ENCODE results near the gene BCAP31. TPM values are rescaled to one million over a fixed set of nuclear protein-coding genes. Genes with fewer than 3 reads are reported as not detected.
A peak's percentile ranks its signal among the peaks of the same experiment; 100 is the strongest.
"Not testable (repeated sequence)": the region's sequence is repeated elsewhere in the genome, so short reads cannot be mapped to it uniquely, and the experiment has no call there.

The BCAP31 gene
- total and polyA plus RNA-seq, 2 donors = 71.9 to 114 TPM

GRCh38 chrX:153731117-153731844, 7.1 kb upstream of the BCAP31 start:
- H3K27me3 ChIP-seq (ENCODE audit: control insufficient read depth in 2 of 2, insufficient read depth in 1 of 2, low read length in 1 of 2) = no peaks in the 10 kb centered on the region
- no peak overlapping the region for H3K4me3 ChIP-seq (ENCODE audit: low read length in 2 of 2)
- WGBS = 79% methylated on average over 6 of the region's 6 CpGs
- H3K36me3 ChIP-seq (ENCODE audit: control insufficient read depth in 2 of 2, insufficient read depth in 2 of 2, low read length in 1 of 2) = peaks cover 0 to 13% of the 10 kb centered on the region in 2 donors
- peaks cover 0 to 5% of the 10 kb centered on the region in 2 donors for H3K9me3 ChIP-seq (ENCODE audit: control insufficient read depth in 2 of 2, insufficient read depth in 1 of 2, low read length in 1 of 2)
- H3K27ac ChIP-seq (ENCODE audit: low read depth in 1 of 2, low read length in 1 of 2) = no peak overlapping the region
- peaks cover 6 to 18% of the 10 kb centered on the region in 2 donors for H3K4me1 ChIP-seq (ENCODE audit: control insufficient read depth in 2 of 2, insufficient read depth in 2 of 2, low read length in 2 of 2)
- DNase-seq (ENCODE audit: low read depth in 6 of 9, low spot score in 9 of 9) = no peak

DNA sequence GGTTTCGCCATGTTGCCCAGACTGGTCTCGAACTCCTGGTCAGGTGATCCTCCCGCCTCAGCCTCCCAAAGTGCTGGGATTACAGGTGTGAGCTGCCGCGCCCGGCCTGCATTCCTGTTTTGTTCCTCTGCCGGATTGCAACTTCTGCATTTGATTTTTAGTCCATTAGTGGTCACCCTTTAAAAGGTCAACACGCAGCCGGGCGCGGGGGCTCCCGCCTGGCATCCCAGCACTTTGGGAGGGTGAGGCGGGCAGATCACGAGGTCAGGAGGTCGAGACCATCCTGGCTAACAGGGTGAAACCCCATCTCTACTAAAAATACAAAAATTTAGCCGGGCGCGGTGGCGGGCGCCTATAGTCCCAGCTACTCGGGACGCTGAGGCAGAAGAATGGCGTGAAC, 5.9 kb upstream of the BCAP31 start:
- Histone ChIP-seq H3K4me1 (ENCODE audit: control insufficient read depth in 2 of 2, insufficient read depth in 2 of 2, low read length in 2 of 2) (peaks cover 17 to 30% of the 10 kb centered on the region in 2 donors), H3K36me3 (ENCODE audit: control insufficient read depth in 2 of 2, insufficient read depth in 2 of 2, low read length in 1 of 2) (peaks cover 0 to 10% of the 10 kb centered on the region in 2 donors)
- DNase-seq (ENCODE audit: low read depth in 6 of 9, low spot score in 9 of 9); H3K27me3 ChIP-seq (ENCODE audit: control insufficient read depth in 2 of 2, insufficient read depth in 1 of 2, low read length in 1 of 2); H3K4me3 ChIP-seq (ENCODE audit: low read length in 2 of 2); H3K27ac ChIP-seq (ENCODE audit: low read depth in 1 of 2, low read length in 1 of 2); H3K9me3 ChIP-seq (ENCODE audit: control insufficient read depth in 2 of 2, insufficient read depth in 1 of 2, low read length in 1 of 2): not testable (repeated sequence)
- 99% methylated on average over 23 of the region's 23 CpGs for WGBS

- H3K4me3 ChIP-seq (ENCODE audit: low read length in 2 of 2) = no peak overlapping the region
- peaks cover 0 to 10% of the 10 kb centered on the region in 2 donors for H3K36me3 ChIP-seq (ENCODE audit: control insufficient read depth in 2 of 2, insufficient read depth in 2 of 2, low read length in 1 of 2)
- peaks cover 0 to 5% of the 10 kb centered on the region in 2 donors for H3K9me3 ChIP-seq (ENCODE audit: control insufficient read depth in 2 of 2, insufficient read depth in 1 of 2, low read length in 1 of 2)
- H3K4me1 ChIP-seq (ENCODE audit: control insufficient read depth in 2 of 2, insufficient read depth in 2 of 2, low read length in 2 of 2) = peaks cover 17 to 33% of the 10 kb centered on the region in 2 donors
- H3K27me3 ChIP-seq (ENCODE audit: control insufficient read depth in 2 of 2, insufficient read depth in 1 of 2, low read length in 1 of 2) = no peaks in the 10 kb centered on the region
- no peak overlapping the region for H3K27ac ChIP-seq (ENCODE audit: low read depth in 1 of 2, low read length in 1 of 2)
- 97% methylated on average over 23 of the region's 23 CpGs for WGBS
- no peak for DNase-seq (ENCODE audit: low read depth in 6 of 9, low spot score in 9 of 9)
These were observed 4.9 kb upstream of the BCAP31 start for GRCh38 chrX:153728951-153729631.

GRCh38 chrX:153728095-153728494, 3.9 kb upstream of the BCAP31 start:
- DNase-seq (ENCODE audit: low read depth in 6 of 9, low spot score in 9 of 9) = no peak
- WGBS = 97% methylated on average over 6 of the region's 6 CpGs
- H3K36me3 ChIP-seq (ENCODE audit: control insufficient read depth in 2 of 2, insufficient read depth in 2 of 2, low read length in 1 of 2) = peaks cover 0 to 8% of the 10 kb centered on the region in 2 donors
- H3K27ac ChIP-seq (ENCODE audit: low read depth in 1 of 2, low read length in 1 of 2) = no peak overlapping the region
- no peaks in the 10 kb centered on the region for H3K27me3 ChIP-seq (ENCODE audit: control insufficient read depth in 2 of 2, insufficient read depth in 1 of 2, low read length in 1 of 2)
- H3K4me1 ChIP-seq (ENCODE audit: control insufficient read depth in 2 of 2, insufficient read depth in 2 of 2, low read length in 2 of 2) = peaks cover 17 to 34% of the 10 kb centered on the region in 2 donors
- no peak overlapping the region for H3K4me3 ChIP-seq (ENCODE audit: low read length in 2 of 2)
- H3K9me3 ChIP-seq (ENCODE audit: control insufficient read depth in 2 of 2, insufficient read depth in 1 of 2, low read length in 1 of 2) = peaks cover 0 to 5% of the 10 kb centered on the region in 2 donors

DNA sequence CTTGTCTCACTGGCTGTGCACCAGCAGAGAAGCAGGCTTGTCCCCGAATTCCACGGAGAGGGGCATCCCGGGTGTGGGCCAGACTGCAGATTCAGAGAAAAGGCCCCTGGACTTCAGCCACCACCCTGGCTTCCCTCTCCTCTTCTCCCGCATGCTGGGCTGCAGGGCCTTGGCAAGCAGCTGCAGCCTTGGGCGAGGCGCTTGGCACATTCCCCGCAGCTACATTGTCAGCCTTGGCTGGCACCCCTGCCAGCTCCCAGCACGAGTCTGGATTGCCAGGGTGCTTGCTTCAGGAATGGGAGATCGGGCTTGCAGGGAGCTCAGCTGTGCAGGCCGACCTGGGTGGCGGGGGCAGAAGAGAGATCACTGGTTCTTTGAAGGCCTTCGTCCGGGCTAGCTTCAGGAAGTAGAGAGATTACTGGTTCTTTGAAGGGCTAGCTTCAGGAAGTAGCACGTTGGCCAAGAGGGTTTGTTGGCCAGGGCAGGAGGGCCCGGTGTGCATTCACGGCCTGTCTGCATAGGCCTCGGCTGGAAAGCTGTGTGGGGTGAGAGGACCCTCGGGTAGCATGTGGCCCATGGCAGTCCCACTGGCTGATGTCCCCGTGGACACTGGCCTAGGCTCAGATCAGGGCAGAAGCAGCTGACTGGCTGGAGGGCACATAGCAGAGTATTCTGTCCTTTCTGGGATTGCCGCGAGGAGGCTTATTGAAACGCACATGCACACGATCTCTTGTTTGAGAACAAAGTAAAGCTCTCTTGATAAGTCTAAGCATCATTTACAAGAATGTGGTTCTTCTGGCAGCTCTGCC, 3.1 kb upstream of the BCAP31 start:
- 65% methylated on average over 23 of the region's 23 CpGs for WGBS
- Histone ChIP-seq H3K27me3 (ENCODE audit: control insufficient read depth in 2 of 2, insufficient read depth in 1 of 2, low read length in 1 of 2) (no peaks in the 10 kb centered on the region), H3K4me3 (ENCODE audit: low read length in 2 of 2) (peak overlapping the region; percentile 25 to 38), H3K4me1 (ENCODE audit: control insufficient read depth in 2 of 2, insufficient read depth in 2 of 2, low read length in 2 of 2) (peaks cover 17 to 40% of the 10 kb centered on the region in 2 donors), H3K27ac (ENCODE audit: low read depth in 1 of 2, low read length in 1 of 2) (peak overlapping the region; percentile 36 to 82), H3K36me3 (ENCODE audit: control insufficient read depth in 2 of 2, insufficient read depth in 2 of 2, low read length in 1 of 2) (peaks cover 0 to 8% of the 10 kb centered on the region in 2 donors), H3K9me3 (ENCODE audit: control insufficient read depth in 2 of 2, insufficient read depth in 1 of 2, low read length in 1 of 2) (peaks cover 0 to 5% of the 10 kb centered on the region in 2 donors)
- no peak for DNase-seq (ENCODE audit: low read depth in 6 of 9, low spot score in 9 of 9)

DNA sequence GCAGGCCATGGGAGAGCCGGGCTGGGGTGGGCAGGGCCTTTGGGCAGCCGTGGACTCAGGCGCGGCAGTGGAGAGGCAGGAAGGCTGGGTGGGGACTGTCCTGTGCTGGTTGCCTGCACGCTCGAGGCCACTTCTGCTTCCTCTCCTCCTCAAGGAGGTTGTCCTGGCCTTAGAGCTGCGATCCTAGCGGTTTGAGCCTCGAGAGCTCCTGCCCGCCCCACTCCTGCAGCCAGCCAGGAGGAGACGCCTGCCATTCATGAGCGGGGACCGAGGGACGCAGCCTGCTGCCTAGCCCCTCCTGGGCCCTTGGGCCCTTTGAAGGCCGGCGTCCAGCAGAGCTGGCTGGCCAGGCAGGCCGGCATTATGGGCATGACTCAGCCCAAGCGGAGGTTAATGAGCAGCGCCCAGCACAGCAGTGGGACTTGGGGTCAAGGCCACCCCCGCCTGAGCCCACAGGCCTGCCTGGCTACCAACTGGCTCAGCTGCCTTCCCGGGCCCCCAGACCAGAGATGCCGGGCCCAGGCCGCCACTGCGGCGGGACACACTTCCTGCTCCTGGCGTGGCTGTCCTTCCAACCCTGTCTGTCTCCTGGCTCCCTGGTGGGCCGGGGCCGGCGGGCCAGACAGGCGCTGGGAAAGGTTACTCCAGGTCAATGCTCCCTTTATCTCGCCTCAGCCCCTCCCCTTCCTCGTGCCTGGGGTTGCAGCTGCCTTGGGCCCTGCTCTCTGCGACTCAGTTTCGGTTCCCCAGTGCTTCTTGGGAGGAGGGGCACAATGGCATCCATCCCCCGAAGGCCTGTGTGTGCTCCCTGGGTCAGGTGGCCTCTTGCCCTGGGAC, 2.3 kb upstream of the BCAP31 start:
- Histone ChIP-seq H3K9me3 (ENCODE audit: control insufficient read depth in 2 of 2, insufficient read depth in 1 of 2, low read length in 1 of 2) (peaks cover 0 to 5% of the 10 kb centered on the region in 2 donors), H3K27me3 (ENCODE audit: control insufficient read depth in 2 of 2, insufficient read depth in 1 of 2, low read length in 1 of 2) (no peaks in the 10 kb centered on the region), H3K4me3 (ENCODE audit: low read length in 2 of 2) (peak overlapping the region; percentile 25 to 38), H3K4me1 (ENCODE audit: control insufficient read depth in 2 of 2, insufficient read depth in 2 of 2, low read length in 2 of 2) (peaks cover 19 to 40% of the 10 kb centered on the region in 2 donors), H3K27ac (ENCODE audit: low read depth in 1 of 2, low read length in 1 of 2) (peak overlapping the region; percentile 82 to 83), H3K36me3 (ENCODE audit: control insufficient read depth in 2 of 2, insufficient read depth in 2 of 2, low read length in 1 of 2) (peaks cover 2 to 8% of the 10 kb centered on the region in 2 donors)
- WGBS = 30% methylated on average over 34 of the region's 35 CpGs
- peak in 8 of 9 donors; percentile 25 to 80 (median 44) for DNase-seq (ENCODE audit: low read depth in 6 of 9, low spot score in 9 of 9)

- Histone ChIP-seq H3K4me1 (ENCODE audit: control insufficient read depth in 2 of 2, insufficient read depth in 2 of 2, low read length in 2 of 2) (peaks cover 19 to 40% of the 10 kb centered on the region in 2 donors), H3K9me3 (ENCODE audit: control insufficient read depth in 2 of 2, insufficient read depth in 1 of 2, low read length in 1 of 2) (peaks cover 0 to 5% of the 10 kb centered on the region in 2 donors), H3K36me3 (ENCODE audit: control insufficient read depth in 2 of 2, insufficient read depth in 2 of 2, low read length in 1 of 2) (peaks cover 4 to 10% of the 10 kb centered on the region in 2 donors), H3K27ac (ENCODE audit: low read depth in 1 of 2, low read length in 1 of 2) (peak overlapping the region in 1 of 2 donors; percentile 83), H3K4me3 (ENCODE audit: low read length in 2 of 2) (peak overlapping the region in 1 of 2 donors; percentile 25), H3K27me3 (ENCODE audit: control insufficient read depth in 2 of 2, insufficient read depth in 1 of 2, low read length in 1 of 2) (no peaks in the 10 kb centered on the region)
- no peak for DNase-seq (ENCODE audit: low read depth in 6 of 9, low spot score in 9 of 9)
- 91% methylated on average over 35 of the region's 35 CpGs for WGBS
These were observed 1.7 kb upstream of the BCAP31 start for GRCh38 chrX:153725832-153726285.

Measured in thymus (tissue), 11 donors.